CD4-positive, alpha-beta T cell (primary cell): ENCODE results near the gene ZNF331. TPM values are rescaled to one million over a fixed set of nuclear protein-coding genes. Genes with fewer than 3 reads are reported as not detected.

ENCODE experiments used
- ATAC-seq: fragments of 200-7000 bp; cut with Tn5 transposase; one replicate; pipeline ENCODE4 v1.10.0; 2022; ENCODE audit warnings: mild to moderate bottlenecking; ENCODE audit not compliant: poor library complexity
- CTCF ChIA-PET: fragments of 350-600 bp; sonication (Branson Sonifier 250); formaldehyde crosslinking; loops from one replicate; lab custom pipeline; 2021; ENCODE audit warnings: antibody characterized with exemption, inconsistent platforms; lab: Charles Lee
- POLR2A ChIA-PET: fragments of 350-600 bp; sonication (Branson Sonifier 250); formaldehyde crosslinking; loops from one replicate; lab custom pipeline; 2021; ENCODE audit warnings: antibody characterized with exemption, inconsistent platforms; lab: Charles Lee
- DNase-seq, 14 experiments: peaks; one replicate each; pipeline ENCODE4 v3.0.0-alpha.2; 2013 to 2020; ENCODE audit warnings: mixed read lengths in 2 of 14
- H3K27ac ChIP-seq, 2 donors: one replicate each; pipeline versions ENCODE4 v1.5.1 to v1.7.0; 2013; ENCODE audit warnings: low read length in 2 of 2, low read depth in 1 of 2, mild to moderate bottlenecking in 1 of 2
- H3K27me3 ChIP-seq, 2 experiments: 1 replicate in 1 of 2; 2 replicates in 1 of 2; pipeline versions ENCODE4 v1.6.1 to v1.7.0; 2013; ENCODE audit warnings: low read length in 2 of 2, control low read depth in 1 of 2, mild to moderate bottlenecking in 1 of 2, moderate library complexity in 1 of 2; ENCODE audit not compliant: insufficient read depth in 2 of 2, control insufficient read depth in 1 of 2
- H3K36me3 ChIP-seq: one replicate; pipeline ENCODE4 v1.6.1; 2013; ENCODE audit warnings: low read length, control low read depth; ENCODE audit not compliant: insufficient read depth
- H3K4me1 ChIP-seq: one replicate; pipeline ENCODE4 v1.6.1; 2013; ENCODE audit warnings: low read length, control low read depth; ENCODE audit not compliant: insufficient read depth
- H3K4me3 ChIP-seq: one replicate; pipeline ENCODE4 v1.5.1; 2013; ENCODE audit warnings: mild to moderate bottlenecking, low read length, moderate library complexity
- H3K9me3 ChIP-seq, 2 experiments: 1 replicate in 1 of 2; 2 replicates in 1 of 2; pipeline versions ENCODE4 v1.6.1 to v1.7.0; 2013; ENCODE audit warnings: low read length in 2 of 2, mild to moderate bottlenecking in 2 of 2, control low read depth in 1 of 2, moderate library complexity in 1 of 2; ENCODE audit not compliant: control insufficient read depth in 1 of 2, insufficient read depth in 1 of 2
- H3K27ac Mint-ChIP-seq: one replicate; pipeline ENCODE4 v1.8.0; 2020; ENCODE audit warnings: mixed read lengths
- H3K27me3 Mint-ChIP-seq: one replicate; pipeline ENCODE4 v1.8.0; 2021; ENCODE audit warnings: mixed read lengths
- H3K36me3 Mint-ChIP-seq: one replicate; pipeline ENCODE4 v1.8.0; 2021; ENCODE audit warnings: low read depth, mixed read lengths
- H3K4me1 Mint-ChIP-seq: one replicate; pipeline ENCODE4 v1.8.0; 2021; ENCODE audit warnings: low read depth, mixed read lengths
- H3K4me3 Mint-ChIP-seq: one replicate; pipeline ENCODE4 v1.8.0; 2020; ENCODE audit warnings: mild to moderate bottlenecking, mixed read lengths
- H3K9me3 Mint-ChIP-seq: one replicate; pipeline ENCODE4 v1.8.0; 2020; ENCODE audit warnings: mixed read lengths
- intact Hi-C, 2 experiments: fragments of 100-400 bp; cut with DNase I in 1 of 2; cut with micrococcal nuclease in 1 of 2; formaldehyde crosslinking; loops; one replicate each; pipeline versions ENCODE4 v1.15.1 to v1.9.0; 2023 to 2025; cut with DNase I, micrococcal nuclease
- total RNA-seq, 174 experiments: library from RNA in 2 of 174; stranded (reverse) in 2 of 174; gene quantifications; one replicate each; pipeline ENCODE4 v1.2.3 and lab custom pipeline; 2021 to 2026
- TF ChIP-seq, protein P1 (sequence below): fragments of 200-600 bp; IDR thresholded peaks from one replicate; pipeline ENCODE4 v1.8.0; 2022; ENCODE audit warnings: antibody characterized with exemption, mild to moderate bottlenecking

Gene ZNF331
- total RNA-seq, 2 experiments from 2014 or later = 428 to 437 TPM

GRCh38 chr19:53577968-53578367 is 40.0 kb downstream of the ZNF331 start:
- Mint-ChIP-seq H3K36me3 (peaks cover 92% of the 10 kb centered on the region), H3K4me1 (peaks cover 5% of the 10 kb centered on the region), H3K27me3 (peaks cover 8% of the 10 kb centered on the region), H3K4me3 (peak overlapping the region; percentile 56), H3K9me3 (peaks cover 25% of the 10 kb centered on the region), H3K27ac (peak overlapping the region; percentile 71)
- no peaks in the 10 kb centered on the region for H3K4me1 ChIP-seq
- ATAC-seq (peak; percentile 5), DNase-seq (no peak)
- peaks cover 81 to 86% of the 10 kb centered on the region in 2 experiments for H3K9me3 ChIP-seq
- H3K36me3 ChIP-seq = peaks cover 55% of the 10 kb centered on the region
- H3K4me3 ChIP-seq = no peak overlapping the region
- POLR2A ChIA-PET = no interaction called here
- intact Hi-C loops = no loop called here
- TF ChIP-seq, protein P1, sequence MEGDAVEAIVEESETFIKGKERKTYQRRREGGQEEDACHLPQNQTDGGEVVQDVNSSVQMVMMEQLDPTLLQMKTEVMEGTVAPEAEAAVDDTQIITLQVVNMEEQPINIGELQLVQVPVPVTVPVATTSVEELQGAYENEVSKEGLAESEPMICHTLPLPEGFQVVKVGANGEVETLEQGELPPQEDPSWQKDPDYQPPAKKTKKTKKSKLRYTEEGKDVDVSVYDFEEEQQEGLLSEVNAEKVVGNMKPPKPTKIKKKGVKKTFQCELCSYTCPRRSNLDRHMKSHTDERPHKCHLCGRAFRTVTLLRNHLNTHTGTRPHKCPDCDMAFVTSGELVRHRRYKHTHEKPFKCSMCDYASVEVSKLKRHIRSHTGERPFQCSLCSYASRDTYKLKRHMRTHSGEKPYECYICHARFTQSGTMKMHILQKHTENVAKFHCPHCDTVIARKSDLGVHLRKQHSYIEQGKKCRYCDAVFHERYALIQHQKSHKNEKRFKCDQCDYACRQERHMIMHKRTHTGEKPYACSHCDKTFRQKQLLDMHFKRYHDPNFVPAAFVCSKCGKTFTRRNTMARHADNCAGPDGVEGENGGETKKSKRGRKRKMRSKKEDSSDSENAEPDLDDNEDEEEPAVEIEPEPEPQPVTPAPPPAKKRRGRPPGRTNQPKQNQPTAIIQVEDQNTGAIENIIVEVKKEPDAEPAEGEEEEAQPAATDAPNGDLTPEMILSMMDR = no peak
- H3K27ac ChIP-seq = no peak overlapping the region
- CTCF ChIA-PET = no interaction called here
- H3K27me3 ChIP-seq = no peaks in the 10 kb centered on the region

GRCh38 chr19:53579518-53579917 is 41.6 kb downstream of the ZNF331 start:
- TF ChIP-seq, protein P1 = no peak
- H3K27ac Mint-ChIP-seq = peak overlapping the region; percentile 71

DNA sequence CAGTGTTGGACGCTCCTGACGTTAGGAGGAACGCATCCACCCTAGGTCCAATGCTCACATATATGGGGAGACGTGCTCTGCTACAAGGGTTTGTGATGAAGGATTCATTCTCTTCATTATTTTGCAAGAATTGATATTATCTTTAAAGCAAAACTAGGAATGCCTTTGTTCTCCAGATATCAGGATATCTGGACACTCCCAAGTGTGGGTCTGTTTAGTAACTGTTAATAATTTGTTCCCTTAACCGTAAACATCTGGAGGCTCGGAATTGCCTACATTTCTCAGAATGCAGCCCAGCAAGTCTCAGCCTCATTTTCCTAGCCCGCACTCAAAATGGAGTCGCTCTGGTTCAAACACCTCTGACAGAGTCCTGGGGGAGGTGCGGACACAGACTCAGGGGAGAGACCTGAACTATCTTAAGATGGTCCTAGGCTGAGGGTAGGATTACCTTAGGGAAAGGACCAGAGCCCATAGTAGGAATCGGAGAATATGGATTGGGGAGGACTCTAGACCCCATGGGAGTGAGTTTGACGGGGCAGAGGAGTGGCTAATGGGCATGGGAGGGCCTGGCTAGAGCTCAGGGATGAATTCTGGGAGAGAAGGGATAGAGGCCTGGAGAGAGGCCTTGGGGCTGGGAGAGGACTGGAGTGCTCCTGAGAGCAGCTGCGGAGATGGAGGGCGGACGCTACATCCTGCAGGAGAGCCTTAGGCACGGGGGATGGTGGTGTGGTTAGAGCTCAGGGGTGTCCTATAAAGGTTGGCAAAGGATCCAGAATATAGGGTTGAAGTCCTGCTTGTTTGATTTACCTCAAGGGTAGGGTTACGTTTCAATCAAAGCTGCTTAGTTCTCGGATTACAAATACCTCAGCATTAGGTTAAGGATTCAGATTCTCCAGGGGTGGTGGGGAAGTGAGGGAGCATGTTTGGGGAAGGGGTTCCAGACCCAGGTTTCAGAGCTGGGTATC is 43.2 kb downstream of the ZNF331 start:
- POLR2A ChIA-PET = no interaction called here
- H3K27ac Mint-ChIP-seq = peak overlapping the region; percentile 71
- no peak overlapping the region for H3K27ac ChIP-seq

More at GRCh38 chr19:53579518-53579917, 41.6 kb downstream of the ZNF331 start:
- no peaks in the 10 kb centered on the region for H3K27me3 ChIP-seq
- H3K27ac ChIP-seq = no peak overlapping the region
- POLR2A ChIA-PET = no interaction called here
- ATAC-seq (no peak), DNase-seq (no peak)
- CTCF ChIA-PET = no interaction called here
- H3K36me3 Mint-ChIP-seq = peaks cover 76% of the 10 kb centered on the region
- peak overlapping the region; percentile 74 for H3K4me3 Mint-ChIP-seq
- no peak overlapping the region for H3K4me3 ChIP-seq
- peaks cover 5% of the 10 kb centered on the region for H3K4me1 Mint-ChIP-seq
- H3K4me1 ChIP-seq = no peaks in the 10 kb centered on the region
- H3K36me3 ChIP-seq = peaks cover 39% of the 10 kb centered on the region
- H3K9me3 Mint-ChIP-seq = peaks cover 23% of the 10 kb centered on the region
- peaks cover 8% of the 10 kb centered on the region for H3K27me3 Mint-ChIP-seq
- H3K9me3 ChIP-seq = peaks cover 81% of the 10 kb centered on the region in 2 experiments
- intact Hi-C loops = no loop called here

More for the DNA sequence above, 43.2 kb downstream of the ZNF331 start:
- intact Hi-C loops = no loop called here
- Mint-ChIP-seq H3K4me1 (peaks cover 5% of the 10 kb centered on the region), H3K9me3 (peaks cover 21% of the 10 kb centered on the region), H3K27me3 (peaks cover 8% of the 10 kb centered on the region), H3K4me3 (peak overlapping the region; percentile 74), H3K36me3 (peaks cover 60% of the 10 kb centered on the region)
- CTCF ChIA-PET = no interaction called here
- ATAC-seq (peak; percentile 16), DNase-seq (peak in 2 of 14 experiments; percentile 15 to 22)
- Histone ChIP-seq H3K4me3 (no peak overlapping the region), H3K27me3 (no peaks in the 10 kb centered on the region), H3K36me3 (peaks cover 25% of the 10 kb centered on the region), H3K9me3 (peaks cover 67 to 78% of the 10 kb centered on the region in 2 experiments), H3K4me1 (no peaks in the 10 kb centered on the region)
- TF ChIP-seq, protein P1 = no peak
